PC-3 (cell line): ENCODE measurements around the gene S100A7A. TPM values are rescaled to one million over a fixed set of nuclear protein-coding genes. Genes with fewer than 3 reads are reported as not detected.

Experiments
- ATAC-seq: fragments of 200-7000 bp; cut with Tn5 transposase; 2 replicates; pipeline ENCODE4 v1.9.1; 2020; ENCODE audit warnings: mild to moderate bottlenecking, moderate library complexity
- BruUV-seq: library from RNA; stranded (reverse); fragments of 400-500 nt; replicated peaks from 2 replicates; lab custom pipeline; 2021; lab: Mats Ljungman, UMichigan
- CTCF ChIA-PET: fragments of 300-600 bp; sonication (Branson Sonifier 250); formaldehyde crosslinking; loops from one replicate; lab custom pipeline; 2022; ENCODE audit warnings: antibody characterized with exemption; lab: Charles Lee
- POLR2A ChIA-PET: fragments of 300-600 bp; sonication (Branson Sonifier 250); formaldehyde crosslinking; loops from one replicate; lab custom pipeline; 2022; ENCODE audit warnings: antibody characterized with exemption; ENCODE audit not compliant: unreplicated experiment; lab: Charles Lee
- DNase-seq: peaks from one replicate; pipeline ENCODE4 v3.0.0-alpha.2; 2015
- H2AFZ ChIP-seq: fragments of 300-600 bp; sonication (generic); 2 replicates; pipeline ENCODE4 v1.6.0; 2016; ENCODE audit warnings: antibody characterized with exemption, low read length
- H3F3A ChIP-seq: fragments of 300-600 bp; sonication (generic); one replicate; pipeline ENCODE4 v1.6.0; 2017; ENCODE audit warnings: antibody characterized with exemption, low read length, control low read depth, mild to moderate bottlenecking; ENCODE audit not compliant: unreplicated experiment
- H3K27ac ChIP-seq: fragments of 300-600 bp; sonication (generic); 2 replicates; pipeline ENCODE4 v1.5.1; 2016; ENCODE audit warnings: mild to moderate bottlenecking, low read length
- H3K27me3 ChIP-seq: fragments of 300-600 bp; sonication (generic); 2 replicates; pipeline ENCODE4 v1.6.1; 2016; ENCODE audit warnings: low read length, mixed read lengths
- H3K36me3 ChIP-seq: fragments of 300-600 bp; sonication (generic); 2 replicates; pipeline ENCODE4 v1.6.1; 2016; ENCODE audit warnings: low read depth, mixed run types, low read length, mixed read lengths
- H3K4me1 ChIP-seq: fragments of 300-600 bp; sonication (generic); 2 replicates; pipeline ENCODE4 v1.5.1; 2016; ENCODE audit warnings: low read length; ENCODE audit not compliant: insufficient read depth
- H3K4me2 ChIP-seq: fragments of 300-600 bp; sonication (generic); 2 replicates; pipeline ENCODE4 v1.6.0; 2016; ENCODE audit warnings: low read length
- H3K4me3 ChIP-seq: fragments of 300-600 bp; sonication (generic); 2 replicates; pipeline ENCODE4 v1.5.1; 2016; ENCODE audit warnings: mild to moderate bottlenecking, low read length, mixed read lengths
- H3K79me2 ChIP-seq: fragments of 300-600 bp; sonication (generic); 2 replicates; pipeline ENCODE4 v1.6.1; 2017; ENCODE audit warnings: low read length, mixed read lengths
- H3K9ac ChIP-seq: fragments of 300-600 bp; sonication (generic); 2 replicates; pipeline ENCODE4 v1.6.0; 2016; ENCODE audit warnings: mild to moderate bottlenecking, low read length
- H3K9me2 ChIP-seq: fragments of 300-600 bp; sonication (generic); replicated peaks from 2 replicates; pipeline ENCODE4 v1.6.1; 2016; ENCODE audit warnings: mixed run types, low read length, mixed read lengths
- H3K9me3 ChIP-seq: fragments of 300-600 bp; sonication (generic); 2 replicates; pipeline ENCODE4 v1.6.1; 2016; ENCODE audit warnings: low read length, mixed read lengths
- H4K20me1 ChIP-seq: fragments of 300-600 bp; sonication (generic); 2 replicates; pipeline ENCODE4 v1.6.1; 2016; ENCODE audit warnings: low read length, mixed read lengths
- CTCF ChIP-seq: fragments of 300-600 bp; sonication (generic); conservative IDR thresholded peaks from 2 replicates; pipeline ENCODE4 v1.5.1; 2017; ENCODE audit warnings: antibody characterized with exemption, low read depth, mild to moderate bottlenecking, low read length
- EZH2 ChIP-seq: fragments of 300-600 bp; sonication (generic); IDR thresholded peaks from one replicate; pipeline ENCODE4 v1.6.1; 2017; ENCODE audit warnings: antibody characterized with exemption, mild to moderate bottlenecking, low read length; ENCODE audit not compliant: unreplicated experiment
- EZH2phosphoT487 ChIP-seq: fragments of 300-600 bp; sonication (generic); IDR thresholded peaks from 2 replicates; pipeline ENCODE4 v1.6.1; 2018; ENCODE audit warnings: mild to moderate bottlenecking, antibody characterized with exemption, low read length, borderline replicate concordance
- intact Hi-C: fragments of 100-400 bp; cut with micrococcal nuclease; formaldehyde crosslinking; loops from 2 replicates; pipeline ENCODE4 v1.9.0; 2023
- total RNA-seq: library from RNA; depleted of rRNA; stranded (reverse); fragments of >200 nt; gene quantifications from 2 replicates; pipeline ENCODE4 v1.2.3, GENCODE V29; 2014

S100A7A gene
- total RNA-seq, 1 experiment from 2014 or later, result not detected

GRCh38 chr1:153380711-153381110 is 35.6 kb upstream of the S100A7A start:
- TF ChIP-seq CTCF (no peak), EZH2 (no peak), EZH2phosphoT487 (no peak)
- Histone ChIP-seq H3K27ac (no peak overlapping the region), H4K20me1 (no peaks in the 10 kb centered on the region), H3K36me3 (no peaks in the 10 kb centered on the region), H3K79me2 (no peaks in the 10 kb centered on the region), H2AFZ (no peak overlapping the region), H3K9ac (no peak overlapping the region), H3K9me3 (peaks cover 11% of the 10 kb centered on the region; the same call in 1 of the 2 replicates), H3K27me3 (peaks cover 16% of the 10 kb centered on the region; the same call in 1 of the 2 replicates), H3F3A (no peaks in the 10 kb centered on the region), H3K9me2 (no peaks in the 10 kb centered on the region), H3K4me2 (no peak overlapping the region), H3K4me1 (peaks cover 9% of the 10 kb centered on the region), H3K4me3 (no peak overlapping the region)
- no TSS peak for BruUV-seq
- CTCF ChIA-PET, result no interaction called here
- no peak for ATAC-seq
- POLR2A ChIA-PET, result no interaction called here
- DNase-seq, result no peak
- intact Hi-C loops, result no loop called here

- intact Hi-C loops, result no loop called here
Observed at GRCh38 chr1:153384958-153385580, 31.3 kb upstream of the S100A7A start.

More at GRCh38 chr1:153384958-153385580, 31.3 kb upstream of the S100A7A start:
- Histone ChIP-seq H3F3A (no peaks in the 10 kb centered on the region), H2AFZ (no peak overlapping the region), H3K79me2 (no peaks in the 10 kb centered on the region), H3K4me3 (no peak overlapping the region), H3K9me3 (peaks cover 11% of the 10 kb centered on the region; the same call in 1 of the 2 replicates), H3K36me3 (no peaks in the 10 kb centered on the region), H4K20me1 (no peaks in the 10 kb centered on the region), H3K4me2 (no peak overlapping the region), H3K9me2 (no peaks in the 10 kb centered on the region), H3K27ac (no peak overlapping the region), H3K27me3 (peaks cover 10% of the 10 kb centered on the region; the same call in 1 of the 2 replicates), H3K9ac (no peak overlapping the region), H3K4me1 (no peaks in the 10 kb centered on the region)
- ATAC-seq (no peak), DNase-seq (no peak)
- POLR2A ChIA-PET, result no interaction called here
- CTCF ChIA-PET, result no interaction called here
- no peak for TF ChIP-seq EZH2phosphoT487
- no peak for TF ChIP-seq EZH2
- TF ChIP-seq CTCF, result no peak
- no TSS peak for BruUV-seq
